ENCODE data around the gene PRPF19. TPM values are rescaled to one million over a fixed set of nuclear protein-coding genes. Genes with fewer than 3 reads are reported as not detected.

PRPF19 gene
- total and polyA plus RNA-seq, 2 of the 8 experiments (the other 6 are each of a cell fraction or from before 2014, with no cell fraction given): 107 to 141 TPM

DNA sequence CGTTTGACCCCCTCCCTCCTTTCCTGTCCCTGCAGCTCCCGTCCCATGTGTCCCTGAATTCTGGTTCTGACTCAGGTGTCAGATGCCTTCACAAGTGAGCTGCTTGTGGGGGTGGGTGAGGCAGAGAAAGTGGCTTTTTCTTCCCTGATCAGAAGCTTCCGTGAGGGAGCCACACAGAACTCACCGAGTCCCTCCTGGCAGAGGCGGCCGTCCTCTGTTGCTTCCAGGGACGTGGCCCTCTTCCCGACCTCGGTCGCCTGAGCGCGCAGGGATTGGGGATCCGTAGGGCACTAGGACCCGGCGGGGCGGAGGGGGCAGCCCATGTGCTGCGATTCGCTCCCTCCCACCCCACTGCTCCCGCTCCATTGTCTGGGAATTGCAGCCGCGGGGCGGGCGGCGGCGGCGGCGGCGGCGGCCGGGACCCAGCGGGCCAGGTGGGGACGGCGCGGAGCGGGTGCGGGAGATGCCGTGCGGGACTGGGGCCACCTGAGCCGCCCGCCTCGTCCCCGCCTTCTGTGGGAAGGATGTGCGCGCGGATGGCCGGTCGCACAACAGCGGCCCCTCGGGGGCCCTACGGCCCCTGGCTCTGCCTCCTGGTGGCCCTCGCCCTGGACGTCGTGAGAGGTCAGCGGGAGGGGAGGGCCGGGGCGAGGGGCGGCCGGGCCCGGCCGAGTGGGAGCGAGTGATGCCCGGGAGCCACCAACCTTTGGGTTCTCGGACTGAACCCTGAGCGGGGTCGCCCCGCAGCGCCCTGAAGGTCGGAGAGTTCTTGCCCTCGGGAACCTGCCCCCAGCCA is 17.9 kb upstream of the PRPF19 start, which contains the start of gene TMEM132A (continued):
- TF ChIP-seq EGR1 (IDR thresholded peaks at IDR 0.05; ENCODE audit: borderline replicate concordance, low read depth, low read length) (peak; percentile 71), TAF1 (IDR thresholded peaks at IDR 0.05; ENCODE audit: low read depth, low read length) (peak; percentile 25; the same call in 1 of the 2 replicates), YY1 (IDR thresholded peaks at IDR 0.05; ENCODE audit: low read depth, low read length) (no peak), TBP (IDR thresholded peaks at IDR 0.05; ENCODE audit: low read depth, low read length) (no peak), KDM4A (IDR thresholded peaks at IDR 0.05; ENCODE audit: low read depth, low read length, severe bottlenecking) (peak; percentile 74), RAD21 (IDR thresholded peaks at IDR 0.05 in 1 of 2, conservative IDR thresholded peaks at IDR 0.05 in 1 of 2; ENCODE audit: low read depth in 2 of 2, low read length in 2 of 2) (no peak; a peak in 1 of 4 replicates), JUN (IDR thresholded peaks at IDR 0.05; ENCODE audit: low read depth, low read length) (no peak), NANOG (IDR thresholded peaks at IDR 0.05; ENCODE audit: insufficient read depth, low read depth, low read length, poor library complexity, severe bottlenecking) (no peak), SAP30 (IDR thresholded peaks at IDR 0.05; ENCODE audit: insufficient read depth, insufficient replicate concordance, low read length) (no peak), BRCA1 (IDR thresholded peaks at IDR 0.05; ENCODE audit: low read depth, low read length) (no peak), HDAC2 (IDR thresholded peaks at IDR 0.05; ENCODE audit: borderline replicate concordance in 1 of 2, low read depth in 2 of 2, low read length in 2 of 2) (no peak), ASH2L (IDR thresholded peaks at IDR 0.05; ENCODE audit: low read length) (peak; percentile 11), EP300 (IDR thresholded peaks at IDR 0.05; ENCODE audit: borderline replicate concordance in 1 of 2, low read depth in 2 of 2, low read length in 2 of 2) (peak in 1 of 2 experiments; percentile 27; a peak in 1 of 3 replicates), TCF12 (IDR thresholded peaks at IDR 0.05; ENCODE audit: low read depth, low read length) (peak; percentile 13; the same call in 1 of the 2 replicates), GABPA (IDR thresholded peaks at IDR 0.05; ENCODE audit: borderline replicate concordance, insufficient read depth, low read length) (no peak), RBBP5 (IDR thresholded peaks at IDR 0.05; ENCODE audit: borderline replicate concordance, low read depth, low read length) (0 out of 2 replicates have a peak, but pooled peaks have one; percentile 31), POU5F1 (IDR thresholded peaks at IDR 0.05; ENCODE audit: low read depth, low read length) (no peak), POLR2AphosphoS5 (IDR thresholded peaks at IDR 0.05; ENCODE audit: low read depth, low read length) (no peak), CHD2 (IDR thresholded peaks at IDR 0.05; ENCODE audit: low read length) (no peak)
- TF ChIP-seq, protein P1, sequence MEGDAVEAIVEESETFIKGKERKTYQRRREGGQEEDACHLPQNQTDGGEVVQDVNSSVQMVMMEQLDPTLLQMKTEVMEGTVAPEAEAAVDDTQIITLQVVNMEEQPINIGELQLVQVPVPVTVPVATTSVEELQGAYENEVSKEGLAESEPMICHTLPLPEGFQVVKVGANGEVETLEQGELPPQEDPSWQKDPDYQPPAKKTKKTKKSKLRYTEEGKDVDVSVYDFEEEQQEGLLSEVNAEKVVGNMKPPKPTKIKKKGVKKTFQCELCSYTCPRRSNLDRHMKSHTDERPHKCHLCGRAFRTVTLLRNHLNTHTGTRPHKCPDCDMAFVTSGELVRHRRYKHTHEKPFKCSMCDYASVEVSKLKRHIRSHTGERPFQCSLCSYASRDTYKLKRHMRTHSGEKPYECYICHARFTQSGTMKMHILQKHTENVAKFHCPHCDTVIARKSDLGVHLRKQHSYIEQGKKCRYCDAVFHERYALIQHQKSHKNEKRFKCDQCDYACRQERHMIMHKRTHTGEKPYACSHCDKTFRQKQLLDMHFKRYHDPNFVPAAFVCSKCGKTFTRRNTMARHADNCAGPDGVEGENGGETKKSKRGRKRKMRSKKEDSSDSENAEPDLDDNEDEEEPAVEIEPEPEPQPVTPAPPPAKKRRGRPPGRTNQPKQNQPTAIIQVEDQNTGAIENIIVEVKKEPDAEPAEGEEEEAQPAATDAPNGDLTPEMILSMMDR (IDR thresholded peaks at IDR 0.05; ENCODE audit: control extremely low read depth in 1 of 3, insufficient read depth in 1 of 3, low read depth in 1 of 3, low read length in 3 of 3): no peak
